Measurements from ENCODE around the gene SUN2. TPM values are rescaled to one million over a fixed set of nuclear protein-coding genes. Genes with fewer than 3 reads are reported as not detected.

Gene SUN2
- total and polyA plus RNA-seq, 3 donors from 2014 or later = 90.8 to 331 (median 295) TPM

GRCh38 chr22:38755155-38755910 lies 465 bp downstream of the SUN2 start:
- peak overlapping the region; percentile 70 to 87 for H3K4me3 ChIP-seq
- 0 to 1% methylated on average over 21 to 28 of the region's 74 CpGs for WGBS, 2 donors
- no peaks in the 10 kb centered on the region for H3K9me3 ChIP-seq
- H3K36me3 ChIP-seq (ENCODE audit: low read depth, missing control alignments) = peaks cover 1% of the 10 kb centered on the region
- intact Hi-C loops (cut with DNase I; ENCODE audit: low total_unique reads) = loop anchor here (10.0 kb wide), 1 partner anchor 51 kb away; the partner anchor contains the start of genes GTPBP1 and JOSD1
- H3K4me1 ChIP-seq = peaks cover 22% of the 10 kb centered on the region
- peak; percentile 90 for DNase-seq
- peak overlapping the region; percentile 87 to 94 for H3K27ac ChIP-seq
- no peaks in the 10 kb centered on the region for H3K27me3 ChIP-seq
- TF ChIP-seq POLR2A (IDR thresholded peaks at IDR 0.05) (no peak), CTCF (IDR thresholded peaks at IDR 0.05) (no peak)

- no peak for TF ChIP-seq CTCF (IDR thresholded peaks at IDR 0.05)
- no peak for TF ChIP-seq POLR2A (IDR thresholded peaks at IDR 0.05)
- H3K4me3 ChIP-seq = peak overlapping the region; percentile 70 to 87
- WGBS, 2 donors = 2 to 9% methylated on average over 9 to 12 of the region's 12 CpGs
- peaks cover 3% of the 10 kb centered on the region for H3K36me3 ChIP-seq (ENCODE audit: low read depth, missing control alignments)
- DNase-seq = peak; percentile 54
- peaks cover 22% of the 10 kb centered on the region for H3K4me1 ChIP-seq
- intact Hi-C loops (cut with DNase I; ENCODE audit: low total_unique reads) = loop anchor here (10.0 kb wide), 1 partner anchor 50 kb away; the partner anchor contains the start of genes GTPBP1 and JOSD1
- H3K27ac ChIP-seq = peak overlapping the region; percentile 87 to 94
- H3K9me3 ChIP-seq = no peaks in the 10 kb centered on the region
- no peaks in the 10 kb centered on the region for H3K27me3 ChIP-seq
These were observed 1.0 kb downstream of the SUN2 start for GRCh38 chr22:38754751-38755154.

GRCh38 chr22:38753948-38754750 lies 1.6 kb downstream of the SUN2 start:
- Histone ChIP-seq H3K36me3 (ENCODE audit: low read depth, missing control alignments) (peaks cover 3% of the 10 kb centered on the region), H3K27ac (peak overlapping the region; percentile 87 to 94), H3K4me3 (peak overlapping the region; percentile 70 to 87), H3K27me3 (no peaks in the 10 kb centered on the region), H3K4me1 (peaks cover 22% of the 10 kb centered on the region), H3K9me3 (no peaks in the 10 kb centered on the region)
- DNase-seq = peak; percentile 71
- no peak for TF ChIP-seq POLR2A (IDR thresholded peaks at IDR 0.05)
- TF ChIP-seq CTCF (IDR thresholded peaks at IDR 0.05) = no peak
- WGBS, 2 donors = 33 to 53% methylated on average over 12 of the region's 12 CpGs
- intact Hi-C loops (cut with DNase I; ENCODE audit: low total_unique reads) = loop anchor here (10.0 kb wide), 1 partner anchor 49 kb away; the partner anchor contains the start of genes GTPBP1 and JOSD1

GRCh38 chr22:38751422-38752346 lies 4.1 kb downstream of the SUN2 start:
- peaks cover 35% of the 10 kb centered on the region for H3K4me1 ChIP-seq
- peaks cover 3% of the 10 kb centered on the region for H3K36me3 ChIP-seq (ENCODE audit: low read depth, missing control alignments)
- no peaks in the 10 kb centered on the region for H3K9me3 ChIP-seq
- intact Hi-C loops (cut with DNase I; ENCODE audit: low total_unique reads) = loop anchor here (10.0 kb wide), 1 partner anchor 47 kb away; the partner anchor contains the start of genes GTPBP1 and JOSD1
- H3K4me3 ChIP-seq = no peak overlapping the region
- DNase-seq = no peak
- WGBS, 2 donors = 88 to 90% methylated on average over 19 to 24 of the region's 24 CpGs
- no peak for TF ChIP-seq CTCF (IDR thresholded peaks at IDR 0.05)
- TF ChIP-seq POLR2A (IDR thresholded peaks at IDR 0.05) = no peak
- no peak overlapping the region for H3K27ac ChIP-seq
- H3K27me3 ChIP-seq = no peaks in the 10 kb centered on the region
